Gastrocnemius medialis (tissue), 4 donors: Measurements from ENCODE around the gene RAD51B. TPM values are rescaled to one million over a fixed set of nuclear protein-coding genes. Genes with fewer than 3 reads are reported as not detected.

Experiments
- ATAC-seq, 2 donors: fragments of 150-250 bp; one replicate each; pipeline ENCODE4 v1.9.1; 2016
- DNase-seq, 2 donors: peaks; one replicate each; pipeline ENCODE4 v3.0.0-alpha.2; 2019
- H3K27ac ChIP-seq, 4 donors: fragments of 200-600 bp; sonication (generic); 1 replicate in 1 of 4; 2 replicates in 3 of 4; pipeline ENCODE4 v1.5.1; 2016 to 2018; ENCODE audit warnings: mild to moderate bottlenecking in 2 of 4, moderate library complexity in 1 of 4
- H3K27me3 ChIP-seq, 3 donors: fragments of 200-600 bp; sonication (generic) in 2 of 3; 1 replicate in 1 of 3; 2 replicates in 2 of 3; pipeline versions ENCODE4 v1.5.1 to v1.6.0; 2016 to 2019; ENCODE audit warnings: mild to moderate bottlenecking in 1 of 3, moderate library complexity in 1 of 3
- H3K36me3 ChIP-seq, 2 donors: fragments of 200-600 bp; sonication (generic) in 1 of 2; one replicate each; pipeline ENCODE4 v1.5.1; 2017 to 2018
- H3K4me1 ChIP-seq, 2 donors: fragments of 200-600 bp; sonication (generic) in 1 of 2; one replicate each; pipeline ENCODE4 v1.5.1; 2016 to 2017; ENCODE audit warnings: mild to moderate bottlenecking in 2 of 2
- H3K4me3 ChIP-seq, 4 donors: fragments of 200-600 bp; sonication (generic) in 3 of 4; 1 replicate in 1 of 4; 2 replicates in 3 of 4; pipeline ENCODE4 v1.5.1; 2016 to 2019; ENCODE audit warnings: mild to moderate bottlenecking in 2 of 4
- H3K9me3 ChIP-seq, 3 donors: fragments of 200-600 bp; sonication (generic) in 2 of 3; 1 replicate in 1 of 3; 2 replicates in 2 of 3; pipeline ENCODE4 v1.5.1; 2016 to 2019
- CTCF ChIP-seq, 5 experiments: fragments of 450-650 bp in 3 of 5; fragments of 200-600 bp in 2 of 5; sonication (generic) in 2 of 5; IDR thresholded peaks in 4 of 5; conservative IDR thresholded peaks in 1 of 5; 1 replicate in 4 of 5; 2 replicates in 1 of 5; pipeline ENCODE4 v1.5.1; 2016 to 2019; ENCODE audit warnings: antibody characterized with exemption in 5 of 5, mild to moderate bottlenecking in 3 of 5, moderate library complexity in 3 of 5
- POLR2A ChIP-seq, 2 donors: fragments of 450-650 bp; IDR thresholded peaks; one replicate each; pipeline ENCODE4 v1.6.1; 2017; ENCODE audit warnings: antibody characterized with exemption in 2 of 2, mild to moderate bottlenecking in 2 of 2, moderate library complexity in 2 of 2
- in situ Hi-C, 4 donors: fragments of 200-750 bp; cut with MboI; loops; one replicate each; pipeline versions ENCODE4 v1.15.0 to v1.8.0; 2017; ENCODE audit warnings: low sequenced_read_pairs in 4 of 4
- intact Hi-C: fragments of 100-400 bp; cut with DNase I; formaldehyde crosslinking; loops from one replicate; pipeline ENCODE4 v1.15.1; 2023; ENCODE audit warnings: low total_unique reads
- total RNA-seq, 4 donors: library from RNA; depleted of rRNA; stranded (reverse); fragments of >200 nt; gene quantifications; one replicate each; pipeline versions ENCODE4 v1.1.0 to v1.2.3, GENCODE V29; 2016

RAD51B gene
- total RNA-seq, 4 donors from 2014 or later = 1.6 to 3.3 (median 2.4) TPM

- TF ChIP-seq POLR2A (IDR thresholded peaks at IDR 0.05) = no peak
- TF ChIP-seq CTCF (IDR thresholded peaks at IDR 0.05 in 4 of 5, conservative IDR thresholded peaks at IDR 0.05 in 1 of 5) = no peak
- H3K9me3 ChIP-seq = no peaks in the 10 kb centered on the region
- DNase-seq = no peak
- no peak overlapping the region for H3K27ac ChIP-seq
- no peak overlapping the region for H3K4me3 ChIP-seq
- H3K4me1 ChIP-seq = peaks cover 18 to 30% of the 10 kb centered on the region in 2 donors
- intact Hi-C loops = loop anchor here (5.0 to 10.0 kb wide), 3 partner anchors 87 to 313 kb away; partner anchors contain the start of gene ZFP36L1
- no peaks in the 10 kb centered on the region for H3K27me3 ChIP-seq
- H3K36me3 ChIP-seq = no peaks in the 10 kb centered on the region
- no peak for ATAC-seq
- in situ Hi-C loops = loop anchor here in 1 of 4 donors (5.0 kb wide), 1 partner anchor 63 kb away; no protein-coding TSS in a partner anchor
Measured at GRCh38 chr14:68479247-68479646, 659.7 kb downstream of the RAD51B start.

- intact Hi-C loops (no loop called here), in situ Hi-C loops (no loop called here)
- H3K4me1 ChIP-seq = peaks cover 5 to 10% of the 10 kb centered on the region in 2 donors
- H3K27ac ChIP-seq = no peak overlapping the region
- TF ChIP-seq CTCF (IDR thresholded peaks at IDR 0.05 in 4 of 5, conservative IDR thresholded peaks at IDR 0.05 in 1 of 5) (no peak), POLR2A (IDR thresholded peaks at IDR 0.05) (no peak)
- no peaks in the 10 kb centered on the region for H3K27me3 ChIP-seq
- no peak overlapping the region for H3K4me3 ChIP-seq
- DNase-seq (no peak), ATAC-seq (no peak)
- H3K36me3 ChIP-seq = no peaks in the 10 kb centered on the region
- H3K9me3 ChIP-seq = no peaks in the 10 kb centered on the region
Measured at GRCh38 chr14:68482018-68482417, 662.4 kb downstream of the RAD51B start.

- no peak overlapping the region for H3K4me3 ChIP-seq
- H3K27ac ChIP-seq = no peak overlapping the region
- peaks cover 0 to 1% of the 10 kb centered on the region in 2 donors for H3K4me1 ChIP-seq
- H3K36me3 ChIP-seq = no peaks in the 10 kb centered on the region
- H3K9me3 ChIP-seq = no peaks in the 10 kb centered on the region
- ATAC-seq (no peak), DNase-seq (no peak)
- TF ChIP-seq CTCF (IDR thresholded peaks at IDR 0.05 in 4 of 5, conservative IDR thresholded peaks at IDR 0.05 in 1 of 5) = no peak
- no peak for TF ChIP-seq POLR2A (IDR thresholded peaks at IDR 0.05)
- in situ Hi-C loops = no loop called here
- intact Hi-C loops = no loop called here
- no peaks in the 10 kb centered on the region for H3K27me3 ChIP-seq
Measured at GRCh38 chr14:68482772-68483395, 663.3 kb downstream of the RAD51B start.

GRCh38 chr14:68486033-68486732 lies 666.6 kb downstream of the RAD51B start:
- no peak overlapping the region for H3K4me3 ChIP-seq
- no peak for DNase-seq
- H3K27ac ChIP-seq = no peak overlapping the region
- intact Hi-C loops (no loop called here), in situ Hi-C loops (no loop called here)
- H3K9me3 ChIP-seq = no peaks in the 10 kb centered on the region
- no peaks in the 10 kb centered on the region for H3K4me1 ChIP-seq
- no peak for TF ChIP-seq CTCF (IDR thresholded peaks at IDR 0.05 in 4 of 5, conservative IDR thresholded peaks at IDR 0.05 in 1 of 5)
- TF ChIP-seq POLR2A (IDR thresholded peaks at IDR 0.05) = no peak
- ATAC-seq = no peak
- no peaks in the 10 kb centered on the region for H3K36me3 ChIP-seq
- H3K27me3 ChIP-seq = no peaks in the 10 kb centered on the region
